Putamen (tissue), 1 donor: ENCODE measurements around the gene LONRF2.
"Not testable (repeated sequence)": the region's sequence is repeated elsewhere in the genome, so short reads cannot be mapped to it uniquely, and the experiment has no call there.

Experiments
- DNase-seq: peaks from one replicate; pipeline ENCODE4 v3.0.0-alpha.2; 2016; ENCODE audit warnings: low spot score

The LONRF2 gene

DNA sequence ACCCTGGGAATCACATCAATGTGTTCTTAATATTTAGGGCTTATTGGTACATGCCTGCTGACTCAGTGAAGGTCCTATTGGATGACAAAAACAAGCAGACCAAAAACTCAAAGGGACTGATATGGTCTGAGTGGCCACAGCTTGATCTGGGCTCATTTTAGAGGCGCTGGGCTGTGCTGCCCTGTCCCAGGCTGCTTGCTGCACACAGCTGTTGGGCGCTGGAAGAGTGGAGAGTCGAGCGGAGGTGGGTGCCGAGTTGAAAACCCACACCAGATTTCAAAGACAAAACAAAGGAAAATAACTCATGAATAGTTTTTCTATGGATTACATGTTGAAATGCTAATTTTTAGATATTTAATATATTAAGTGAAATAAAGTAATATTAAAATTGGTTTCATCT, 68.5 kb downstream of the LONRF2 start:
- DNase-seq = no peak

DNA sequence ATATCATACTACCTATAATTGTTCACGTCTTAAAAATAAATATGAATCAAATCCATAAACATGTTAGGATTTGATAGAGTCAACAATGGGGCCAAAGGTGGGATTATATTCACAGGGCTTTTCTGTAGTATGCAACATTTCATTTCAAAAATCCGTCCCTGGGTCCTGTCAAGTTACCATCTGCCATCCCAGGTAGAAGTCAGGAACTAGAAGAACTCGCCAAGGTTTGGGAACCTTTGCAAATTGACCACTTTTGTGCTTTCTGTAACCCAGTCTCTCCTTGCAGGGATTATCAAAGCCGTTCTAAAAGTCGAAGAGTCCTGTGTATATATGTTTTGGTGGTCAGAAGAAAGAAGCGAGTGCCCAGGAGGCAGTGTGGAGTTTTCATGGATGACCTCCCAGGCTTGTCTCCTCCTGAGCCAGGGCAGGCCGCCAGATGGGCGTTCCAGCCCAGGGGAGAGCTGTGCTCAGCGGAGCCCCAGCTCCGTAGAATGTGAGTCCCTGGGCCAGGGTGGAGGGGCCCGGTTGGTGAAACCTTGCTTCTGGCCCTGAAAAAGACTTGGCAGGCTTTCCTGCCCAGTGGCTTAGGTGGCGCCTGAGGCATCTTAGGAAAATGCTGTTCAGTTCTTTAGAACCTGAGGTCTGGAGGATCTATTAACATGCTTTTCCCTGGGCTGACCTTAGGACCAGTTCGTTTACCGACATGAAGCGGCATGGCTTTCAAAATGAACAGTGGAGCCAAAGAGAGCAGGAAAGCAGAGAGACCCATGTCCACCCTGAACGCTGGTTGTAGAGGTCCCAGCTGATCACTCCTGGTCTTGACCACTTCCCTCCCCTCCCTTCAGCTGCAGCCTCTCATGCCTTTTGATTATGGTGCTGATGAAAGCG, 69.2 kb downstream of the LONRF2 start:
- no peak for DNase-seq

DNA sequence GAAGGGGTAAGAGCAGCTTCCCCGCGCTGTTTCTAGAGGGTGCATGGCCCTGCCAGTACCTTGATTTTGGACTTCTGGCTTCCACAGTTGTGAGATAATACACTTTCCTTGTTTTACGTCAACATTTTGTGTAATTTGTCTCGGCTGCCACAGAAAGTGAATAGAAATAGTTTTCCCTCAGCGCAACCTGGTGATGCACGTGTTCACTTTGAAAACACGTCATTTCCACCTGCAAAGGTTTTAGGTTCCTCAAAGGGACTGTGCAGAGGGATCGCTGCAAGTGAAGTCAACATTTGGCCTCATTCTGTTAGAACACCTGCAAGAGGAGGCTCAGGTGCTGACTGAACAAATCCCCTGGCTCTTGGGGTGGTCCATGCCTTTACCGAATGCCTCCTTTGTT, 71.7 kb downstream of the LONRF2 start:
- DNase-seq = no peak

DNA sequence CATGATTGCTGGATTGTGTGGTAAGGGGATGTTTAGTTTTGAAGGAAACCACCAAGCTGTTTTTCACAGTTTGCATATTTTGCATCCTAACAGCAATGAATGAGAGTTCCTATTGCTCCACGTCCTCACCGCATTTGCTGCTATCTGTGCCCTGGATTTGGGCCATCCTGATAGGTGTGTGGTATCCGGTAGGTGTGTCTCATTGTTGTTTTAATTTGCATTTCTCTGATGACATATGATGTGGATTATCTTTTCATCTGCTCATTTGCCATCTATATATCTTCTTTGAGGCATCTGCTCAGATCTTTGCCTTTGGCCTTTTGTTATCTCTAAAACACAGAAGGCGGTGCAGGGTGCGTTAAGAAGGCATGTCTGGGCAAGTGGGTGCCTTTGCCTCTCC, 73.3 kb downstream of the LONRF2 start:
- DNase-seq = no peak

DNA sequence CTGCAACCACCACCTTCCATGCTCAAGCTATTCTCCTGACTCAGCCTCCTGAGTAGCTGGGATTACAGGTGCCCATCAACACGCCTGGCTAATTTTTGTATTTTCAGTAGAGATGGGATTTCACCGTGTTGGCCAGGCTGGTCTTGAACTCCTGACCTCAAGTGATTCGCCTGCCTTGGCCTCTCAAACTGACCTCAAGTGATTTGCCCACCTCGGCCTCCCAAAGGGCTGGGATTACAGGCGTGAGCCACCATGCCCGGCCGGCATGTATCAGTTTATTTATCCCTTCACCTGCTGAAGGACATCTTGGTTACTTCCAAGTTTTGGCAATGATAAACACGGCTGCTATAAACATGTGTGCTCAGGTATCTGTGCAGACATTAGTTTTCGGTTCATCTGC, 73.7 kb downstream of the LONRF2 start:
- DNase-seq = not testable (repeated sequence)

DNA sequence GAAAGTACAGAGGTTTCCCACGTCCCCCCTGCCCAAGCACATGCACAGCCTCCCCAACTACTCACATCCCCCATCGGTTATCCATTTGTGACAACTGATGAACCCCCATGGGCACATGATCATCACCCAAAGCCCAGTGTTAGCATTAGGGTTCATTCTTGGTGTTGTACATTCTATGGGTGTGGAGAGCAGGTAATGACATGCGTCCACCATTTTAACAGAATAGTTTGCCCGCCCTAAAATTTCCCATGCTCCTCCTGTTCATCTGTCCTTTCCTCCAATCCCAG, 74.3 kb downstream of the LONRF2 start:
- no peak for DNase-seq

DNA sequence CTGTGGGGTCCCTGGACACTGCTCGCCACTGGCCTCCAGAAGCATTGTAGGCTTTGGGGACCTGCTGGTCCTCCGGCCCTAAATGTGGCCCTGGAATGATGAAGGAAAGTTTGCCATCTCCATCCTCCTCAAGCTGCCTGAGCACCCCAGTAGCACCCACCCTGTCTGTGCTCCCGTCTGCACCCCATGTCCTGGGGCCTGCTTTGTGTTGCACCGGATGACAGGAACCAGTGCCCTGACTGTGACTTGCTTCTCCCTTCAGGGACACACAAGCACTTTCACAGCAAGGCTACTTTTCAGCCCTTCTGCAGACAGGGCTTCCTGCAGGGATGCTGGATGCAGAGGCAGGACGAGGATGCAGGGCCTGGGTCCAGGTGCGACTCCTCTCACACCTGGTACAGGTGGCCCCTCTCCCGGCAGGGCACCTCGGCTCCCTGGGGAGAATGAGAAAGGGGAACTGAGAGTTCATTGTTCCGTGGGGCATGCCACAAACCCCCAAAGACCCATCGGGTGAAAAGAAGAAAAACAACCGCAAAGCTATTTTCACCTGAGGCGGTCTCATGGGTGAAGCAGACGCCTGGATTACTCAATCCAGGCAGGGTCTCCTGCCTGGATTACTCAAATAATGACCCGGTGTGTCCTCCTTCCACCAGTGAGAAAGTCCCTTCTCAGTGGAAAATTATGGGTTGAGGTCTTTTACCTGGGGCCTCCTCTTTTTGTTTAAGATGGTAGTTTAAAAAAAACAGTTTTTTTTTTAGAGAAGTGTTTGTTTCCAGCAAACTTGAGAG, 74.9 kb downstream of the LONRF2 start:
- DNase-seq = no peak

DNA sequence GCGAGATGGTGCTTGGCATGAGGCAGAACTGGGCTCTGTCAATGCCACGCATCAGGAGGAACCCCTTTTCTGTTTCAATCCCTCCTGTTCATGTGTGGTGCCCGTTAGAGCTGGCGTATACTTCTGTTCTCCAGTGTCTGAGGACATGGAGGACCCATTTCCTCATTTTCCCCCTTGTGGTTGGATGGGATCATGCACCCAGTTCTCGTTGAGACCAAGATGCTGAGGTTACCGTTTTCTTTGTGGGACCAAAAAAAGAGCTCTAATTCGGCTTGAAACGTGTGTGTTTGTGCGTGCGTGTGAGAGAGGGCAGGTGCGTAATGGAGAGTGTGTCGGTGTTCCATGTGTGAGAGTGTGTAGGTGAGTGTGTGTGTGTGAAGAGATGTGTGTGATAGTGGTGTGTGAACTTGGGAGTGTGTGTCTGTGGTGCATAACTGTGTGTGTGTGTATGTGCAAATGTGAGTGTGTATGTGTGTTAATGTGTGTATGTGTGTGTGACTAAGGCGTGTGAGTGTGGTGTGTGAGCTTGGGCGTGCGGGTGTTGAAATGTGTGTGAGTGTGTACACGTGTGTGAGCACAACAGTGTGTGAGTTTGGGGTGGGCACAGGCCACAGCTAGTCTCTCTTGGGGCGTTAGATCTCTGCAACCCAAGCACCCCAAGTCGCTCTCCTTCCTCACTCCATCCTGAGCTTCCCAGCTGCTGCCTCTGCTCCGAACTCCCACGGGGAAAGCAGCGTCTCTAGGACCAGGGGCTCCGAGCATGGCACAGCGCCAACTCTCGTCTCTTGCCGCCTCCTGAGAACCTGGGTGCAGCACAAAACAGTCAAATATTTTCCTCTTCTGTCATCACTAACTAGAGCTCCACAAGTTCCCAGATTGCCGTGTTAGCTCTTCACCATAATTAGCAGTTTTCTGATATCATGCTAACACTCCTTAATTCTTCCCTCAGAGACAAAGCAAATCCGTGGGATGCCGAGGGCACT, 75.8 kb downstream of the LONRF2 start:
- no peak for DNase-seq

DNA sequence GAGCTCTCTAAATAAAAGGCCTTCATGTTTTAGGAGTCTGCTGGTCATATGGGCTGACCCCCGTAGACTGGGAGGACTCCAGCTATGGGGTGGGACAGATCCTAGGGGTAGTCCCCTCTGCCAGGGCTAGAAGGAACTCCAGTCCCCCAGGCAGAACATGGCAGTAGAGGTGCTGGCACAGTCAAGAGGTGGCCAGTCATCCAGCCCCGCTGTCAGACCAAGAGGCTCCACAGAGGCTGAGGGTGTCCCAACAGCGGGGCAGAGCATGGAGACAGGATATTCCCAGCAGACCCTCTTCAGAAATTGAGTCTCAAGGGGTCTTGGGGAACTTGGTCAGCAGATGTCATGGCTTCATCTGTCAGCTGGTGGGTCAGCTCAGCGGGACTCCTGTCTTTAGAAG, 76.6 kb downstream of the LONRF2 start:
- no peak for DNase-seq

DNA sequence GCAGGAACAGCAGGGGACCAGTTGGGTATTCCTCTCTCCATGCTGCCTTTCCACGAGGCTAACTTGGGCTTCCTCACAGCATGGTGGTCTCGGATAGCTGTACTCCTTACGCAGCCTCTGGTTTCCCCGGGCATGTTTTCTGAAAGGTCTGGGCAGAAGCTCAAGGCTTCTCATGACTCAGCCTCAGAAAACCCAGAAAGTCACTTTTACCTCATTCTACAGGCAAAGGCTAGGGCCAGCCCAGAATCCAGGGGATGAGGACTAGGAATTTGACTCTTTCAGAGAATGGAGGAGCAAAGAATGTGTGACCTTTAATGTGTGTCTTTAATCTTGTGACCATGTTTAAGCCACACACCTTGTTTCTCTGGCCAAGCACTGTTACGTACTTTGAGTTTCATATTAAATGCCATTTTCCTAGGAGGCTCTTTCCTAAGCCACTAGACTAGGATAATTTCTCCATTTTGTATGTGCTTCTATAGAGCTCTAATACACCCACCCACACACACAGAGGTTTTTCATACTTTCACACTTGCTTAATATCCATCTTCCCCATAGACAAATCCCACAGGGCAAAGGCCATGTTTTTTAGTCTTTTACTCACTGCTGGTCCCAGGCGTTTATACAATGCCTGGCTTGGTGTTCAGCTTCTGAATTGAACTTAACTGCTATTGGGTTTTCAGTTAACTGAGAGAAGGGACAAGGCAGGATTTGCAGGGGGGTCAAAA, 77.3 kb downstream of the LONRF2 start:
- DNase-seq = no peak

DNA sequence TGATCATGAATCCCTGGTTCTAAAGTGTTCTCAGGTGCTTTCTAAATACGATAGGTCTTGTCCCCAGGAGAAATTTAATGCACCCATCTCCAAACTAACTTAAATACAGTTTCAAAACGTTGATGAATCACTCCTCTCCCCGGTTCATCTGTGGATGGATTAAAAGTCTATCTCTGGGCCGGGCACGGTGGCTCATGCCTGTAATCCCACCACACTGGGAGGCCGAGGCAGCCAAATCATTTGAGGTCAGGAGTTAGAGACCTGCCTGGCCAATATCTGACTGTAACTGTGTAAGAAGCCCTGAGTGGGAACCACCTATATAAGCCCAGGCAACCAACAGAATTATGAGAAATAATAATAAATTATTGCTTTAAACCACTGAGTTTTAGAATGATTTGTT, 78.7 kb downstream of the LONRF2 start:
- DNase-seq = no peak

DNA sequence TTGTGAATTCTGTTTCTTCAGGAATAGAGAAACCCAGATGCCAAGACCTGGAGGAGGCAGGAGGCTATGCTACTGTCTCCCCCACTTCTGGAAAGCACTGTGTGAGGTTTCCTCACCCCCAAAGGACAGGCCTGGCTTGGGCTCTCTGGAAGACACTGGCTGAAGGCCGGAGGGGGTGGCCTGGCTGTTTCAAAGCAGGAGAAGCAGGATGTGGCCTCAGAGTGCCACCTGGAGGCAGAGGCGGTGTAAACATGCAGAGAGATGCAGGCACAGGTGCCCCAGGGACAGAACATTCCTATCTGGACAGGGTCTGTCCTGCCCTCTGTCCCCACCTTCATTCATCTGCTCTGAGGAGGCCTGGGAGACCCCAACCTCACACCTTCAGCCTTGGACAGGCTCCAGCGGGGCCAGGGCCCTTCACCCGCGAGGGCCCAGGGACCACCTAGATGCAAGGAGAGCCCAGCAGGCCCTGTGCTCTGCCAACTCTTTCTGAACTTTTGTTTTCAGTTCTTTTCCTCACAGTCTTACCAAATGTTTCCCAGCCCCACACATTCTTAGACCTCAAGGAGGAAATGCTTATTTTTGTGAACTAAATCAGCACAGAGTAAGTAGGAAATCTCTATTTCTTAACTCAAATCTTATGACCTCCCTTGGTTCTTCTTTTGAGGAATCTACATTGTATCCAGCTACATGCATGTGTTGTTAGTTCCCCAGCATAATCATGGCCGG, 79.2 kb downstream of the LONRF2 start:
- peak; percentile 29 for DNase-seq

DNA sequence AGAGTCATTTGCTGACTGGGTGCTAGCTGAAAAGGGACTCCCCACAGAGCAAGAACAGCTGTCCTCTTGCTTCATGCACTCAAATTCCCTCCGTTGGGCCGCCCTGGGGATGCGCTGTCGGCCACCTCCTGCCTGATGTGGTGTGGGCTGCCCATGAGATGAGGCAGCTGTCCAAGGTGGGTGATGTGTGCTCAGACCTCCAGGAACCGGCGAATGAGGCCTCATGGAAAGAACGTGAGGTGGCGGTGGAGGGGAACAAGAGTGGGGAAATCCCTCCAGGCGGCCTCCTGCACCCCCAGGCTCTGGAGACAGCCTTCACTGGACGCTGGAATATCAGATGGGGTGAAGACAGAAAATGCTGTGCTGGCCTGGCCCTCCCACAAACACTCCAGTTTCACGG, 79.8 kb downstream of the LONRF2 start:
- DNase-seq = no peak

DNA sequence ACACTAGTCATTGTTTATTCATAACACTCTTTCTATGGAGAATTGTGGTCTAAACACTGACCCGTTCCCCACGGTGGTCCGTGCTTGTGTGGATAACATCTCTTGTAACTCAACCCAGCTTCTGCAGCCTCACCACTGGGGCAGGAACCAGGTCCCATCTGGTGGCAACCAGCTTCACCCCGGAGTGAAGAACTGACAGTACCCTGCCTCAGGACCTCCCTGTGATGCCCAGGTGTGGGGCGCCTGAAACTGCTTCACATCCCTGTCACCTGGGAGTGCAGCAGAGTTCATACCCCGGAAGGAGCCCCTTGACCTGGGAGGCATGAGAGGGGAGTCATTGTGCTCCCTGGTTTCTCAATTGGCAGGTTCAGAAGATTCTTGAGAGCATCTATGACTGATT, 81.1 kb downstream of the LONRF2 start:
- no peak for DNase-seq

DNA sequence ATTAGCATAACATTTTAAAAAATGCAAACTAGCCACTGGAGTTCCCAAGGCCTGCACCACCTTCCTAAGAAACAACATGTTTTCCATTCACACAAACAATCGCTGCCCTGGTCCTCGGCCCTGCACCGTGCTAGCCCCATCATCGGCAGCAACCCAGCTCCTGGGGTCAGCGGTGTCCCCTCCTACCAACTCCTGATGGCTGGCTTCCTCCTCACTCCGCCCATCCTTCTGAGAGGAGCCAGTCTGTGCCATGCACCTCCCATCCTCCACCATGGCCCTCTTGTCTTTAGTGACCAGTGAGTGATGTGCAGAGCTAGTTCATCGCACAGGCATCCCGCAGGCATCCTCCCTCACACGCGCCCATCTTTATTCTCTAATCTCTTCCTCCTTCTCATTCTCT, 81.9 kb downstream of the LONRF2 start:
- no peak for DNase-seq

DNA sequence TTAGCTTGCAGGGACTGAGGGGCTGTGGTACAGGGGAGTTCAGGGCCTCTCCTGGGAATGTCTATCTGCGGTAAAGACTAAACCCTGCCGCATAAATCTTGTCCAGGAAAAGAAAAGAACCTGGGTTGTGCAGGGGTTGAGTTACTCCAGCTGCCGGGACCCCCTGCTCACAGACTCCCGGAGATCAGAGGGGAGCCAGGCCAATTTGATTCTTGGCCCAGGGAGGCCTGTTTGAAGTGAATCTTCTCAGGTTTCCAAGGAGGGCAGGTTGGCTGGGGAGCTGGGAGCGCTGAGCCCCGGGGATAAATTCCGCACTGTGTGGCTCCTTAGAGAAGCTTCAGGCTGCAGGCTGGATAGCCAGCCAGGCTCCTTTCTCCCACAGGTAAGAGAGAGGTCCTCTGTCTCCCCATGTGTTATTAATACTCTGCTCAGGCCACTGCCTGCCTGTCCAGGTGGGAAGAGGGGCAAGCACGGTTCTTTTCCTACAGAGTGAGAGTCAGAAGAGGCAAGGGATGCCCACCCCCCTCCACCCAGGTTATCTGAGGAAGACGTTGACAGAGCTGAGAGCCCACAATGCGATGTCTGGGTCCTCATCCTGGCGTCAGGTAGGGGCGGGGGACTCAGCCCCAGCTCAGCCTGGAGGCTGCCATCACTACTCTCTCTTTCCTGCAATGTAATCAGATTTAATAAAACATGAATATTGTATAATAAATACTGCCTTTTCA, 82.7 kb downstream of the LONRF2 start:
- DNase-seq = no peak

DNA sequence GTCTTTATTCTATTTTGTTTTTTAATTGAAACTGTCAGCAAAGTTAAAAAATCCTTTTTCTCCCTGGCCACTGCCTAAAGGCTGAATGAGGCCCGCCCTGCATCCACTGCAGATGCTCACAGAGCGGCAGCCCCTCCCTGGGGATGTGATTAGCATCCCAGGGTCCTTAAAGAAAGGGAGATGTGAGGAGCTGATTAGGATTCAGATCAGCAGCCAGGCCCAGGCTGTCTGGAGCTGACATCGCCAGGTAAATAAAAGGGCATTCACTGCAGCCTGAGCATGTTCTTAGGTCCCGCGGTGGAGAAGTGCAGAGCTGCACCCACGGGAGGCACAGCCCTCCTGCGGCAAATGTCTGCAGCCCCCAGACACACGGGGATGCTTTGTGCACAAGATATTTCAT, 83.8 kb downstream of the LONRF2 start:
- no peak for DNase-seq

DNA sequence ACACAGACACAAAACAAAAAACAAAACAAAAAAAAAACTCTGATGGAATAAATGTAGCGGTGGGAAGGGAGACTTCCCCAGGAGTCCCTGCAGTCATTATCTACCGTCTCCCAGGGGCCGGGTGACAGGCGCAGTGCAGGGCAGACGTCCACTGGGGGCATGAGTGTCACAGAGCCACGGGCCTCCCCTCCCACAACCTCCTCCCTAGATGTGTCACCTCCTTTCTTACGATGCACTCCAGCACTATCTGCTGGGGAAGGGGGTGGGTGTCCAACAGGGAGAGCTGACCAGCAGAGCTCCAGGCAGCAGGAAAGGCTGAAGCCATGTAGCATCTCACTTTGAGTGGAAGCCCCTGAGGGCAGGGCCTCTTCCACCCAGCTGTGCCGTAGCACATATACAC, 84.5 kb downstream of the LONRF2 start:
- no peak for DNase-seq

DNA sequence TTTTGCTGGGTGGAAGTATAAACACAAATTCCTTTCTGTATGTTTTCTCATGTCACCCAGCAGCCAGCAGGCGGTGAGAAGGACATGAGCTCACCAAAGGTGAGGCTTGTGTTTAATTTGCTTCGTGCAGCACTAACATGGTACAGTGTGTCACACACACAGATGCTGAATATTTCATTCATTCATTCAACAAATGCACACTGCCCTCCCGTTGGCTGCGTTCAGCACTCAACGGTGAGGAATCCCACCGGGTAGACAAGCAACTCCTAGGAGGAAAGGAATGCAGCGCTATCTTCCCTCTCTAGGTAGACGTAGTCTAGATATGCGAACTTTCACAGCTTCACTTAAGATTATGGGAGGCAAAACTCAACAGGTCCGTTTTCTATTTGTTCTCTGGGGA, 85.1 kb downstream of the LONRF2 start:
- DNase-seq = no peak

DNA sequence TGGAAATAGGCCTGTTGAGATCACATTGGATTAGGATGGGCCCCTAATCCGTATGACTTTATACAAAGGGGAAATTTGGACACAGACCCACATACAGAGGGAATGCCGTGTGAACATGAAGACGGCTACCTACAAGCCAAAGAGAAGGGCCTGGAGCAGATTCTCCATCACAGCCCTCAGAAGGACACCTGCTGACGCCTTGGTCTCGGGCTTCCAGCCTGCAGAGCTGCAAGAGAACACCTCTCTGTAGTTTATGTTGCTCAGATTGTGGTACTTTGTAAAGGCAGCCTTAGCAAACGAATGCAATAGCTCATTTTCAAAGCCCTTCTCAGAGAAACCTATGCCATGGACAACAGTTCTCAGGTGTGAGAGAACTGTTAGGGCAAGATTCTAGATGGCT, 86.1 kb downstream of the LONRF2 start:
- no peak for DNase-seq
